Mesothelial cell of epicardium (in vitro differentiated cells): ENCODE data around the gene PPA2. TPM values are rescaled to one million over a fixed set of nuclear protein-coding genes. Genes with fewer than 3 reads are reported as not detected.

Experiments
- DNase-seq, 2 experiments: peaks; one replicate each; pipeline ENCODE4 v3.0.0; 2021; ENCODE audit warnings: low spot score in 2 of 2; ENCODE audit not compliant: unreplicated experiment in 2 of 2
- H3K27ac Mint-ChIP-seq: 2 replicates; pipeline ENCODE4 v1.8.0; 2021; ENCODE audit warnings: mixed read lengths
- H3K27me3 Mint-ChIP-seq: 2 replicates; pipeline ENCODE4 v1.8.0; 2021; ENCODE audit warnings: low read depth, mixed read lengths
- H3K36me3 Mint-ChIP-seq: 2 replicates; pipeline ENCODE4 v1.8.0; 2021; ENCODE audit warnings: mixed read lengths
- H3K4me1 Mint-ChIP-seq: 2 replicates; pipeline ENCODE4 v1.8.0; 2021; ENCODE audit warnings: mixed read lengths
- H3K4me3 Mint-ChIP-seq: 2 replicates; pipeline ENCODE4 v1.8.0; 2021; ENCODE audit warnings: mild to moderate bottlenecking, moderate library complexity, mixed read lengths
- H3K9me3 Mint-ChIP-seq: 2 replicates; pipeline ENCODE4 v1.8.0; 2021; ENCODE audit warnings: mixed read lengths
- CTCF ChIP-seq: fragments of 200-600 bp; sonication (generic); IDR thresholded peaks from one replicate; pipeline ENCODE4 v1.5.0; 2021; ENCODE audit warnings: antibody characterized with exemption; ENCODE audit not compliant: unreplicated experiment
- total RNA-seq: library from RNA; stranded (reverse); gene quantifications from 3 replicates; pipeline ENCODE4 v1.2.1, GENCODE V29; 2021

Gene PPA2
- total RNA-seq, 1 donor from 2014 or later = 91.2 TPM

- no peak for DNase-seq
- no peak for TF ChIP-seq CTCF
- Mint-ChIP-seq H3K9me3 (no peaks in the 10 kb centered on the region), H3K4me3 (peak overlapping the region; percentile 5), H3K36me3 (no peaks in the 10 kb centered on the region), H3K27me3 (no peaks in the 10 kb centered on the region), H3K27ac (no peak overlapping the region), H3K4me1 (peaks cover 10% of the 10 kb centered on the region)
Observed at GRCh38 chr4:105343146-105343931, 130.5 kb downstream of the PPA2 start.

- DNase-seq = no peak
- Mint-ChIP-seq H3K36me3 (no peaks in the 10 kb centered on the region), H3K4me3 (no peak overlapping the region), H3K4me1 (no peaks in the 10 kb centered on the region), H3K9me3 (no peaks in the 10 kb centered on the region), H3K27me3 (no peaks in the 10 kb centered on the region), H3K27ac (no peak overlapping the region)
- TF ChIP-seq CTCF = no peak
Observed at GRCh38 chr4:105329081-105329480, 144.8 kb downstream of the PPA2 start.

- H3K4me3 Mint-ChIP-seq = no peak overlapping the region
- H3K27me3 Mint-ChIP-seq = no peaks in the 10 kb centered on the region
- no peaks in the 10 kb centered on the region for H3K4me1 Mint-ChIP-seq
- DNase-seq = no peak
- no peak overlapping the region for H3K27ac Mint-ChIP-seq
- TF ChIP-seq CTCF = no peak
- no peaks in the 10 kb centered on the region for H3K9me3 Mint-ChIP-seq
- no peaks in the 10 kb centered on the region for H3K36me3 Mint-ChIP-seq
Observed at GRCh38 chr4:105327956-105328355, 145.9 kb downstream of the PPA2 start.

GRCh38 chr4:105327222-105327621, 146.6 kb downstream of the PPA2 start:
- TF ChIP-seq CTCF = no peak
- Mint-ChIP-seq H3K36me3 (no peaks in the 10 kb centered on the region), H3K9me3 (no peaks in the 10 kb centered on the region), H3K4me3 (no peak overlapping the region), H3K4me1 (no peaks in the 10 kb centered on the region), H3K27me3 (no peaks in the 10 kb centered on the region), H3K27ac (no peak overlapping the region)
- no peak for DNase-seq

Other genes starting within 250 kb of the PPA2 start
- 0.22 to 0.69 TPM (median 0.36 TPM) in 3 replicates for gene ARHGEF38, start 78.6 kb upstream of the PPA2 start, total RNA-seq
- 19.1 to 23.6 TPM (median 22.1 TPM) in 3 replicates for gene INTS12, start 234.6 kb upstream of the PPA2 start, total RNA-seq
- 20.1 to 20.5 TPM (median 20.3 TPM) in 3 replicates for gene GSTCD, start 234.7 kb upstream of the PPA2 start, total RNA-seq